GM19240 (cell line): Measurements from ENCODE around the gene ARHGAP24.

ENCODE experiments used
- DNase-seq: peaks from one replicate; pipeline ENCODE4 v3.0.0; 2011; ENCODE audit warnings: low spot score; ENCODE audit not compliant: insufficient read length

Gene ARHGAP24

GRCh38 chr4:85774489-85774888 is 299.5 kb downstream of the ARHGAP24 start:
- no peak for DNase-seq

- no peak for DNase-seq
Observed at GRCh38 chr4:85776096-85776495, 301.1 kb downstream of the ARHGAP24 start.

- no peak for DNase-seq
Observed at GRCh38 chr4:85776579-85776978, 301.6 kb downstream of the ARHGAP24 start.

GRCh38 chr4:85777908-85778631 is 303.1 kb downstream of the ARHGAP24 start:
- peak; percentile 3 for DNase-seq

- no peak for DNase-seq
Observed at GRCh38 chr4:85778632-85779131, 303.7 kb downstream of the ARHGAP24 start.

- DNase-seq, result no peak
Observed at GRCh38 chr4:85779165-85779564, 304.2 kb downstream of the ARHGAP24 start.

- DNase-seq, result no peak
Observed at GRCh38 chr4:85780664-85781063, 305.7 kb downstream of the ARHGAP24 start.

GRCh38 chr4:85783483-85783882 is 308.5 kb downstream of the ARHGAP24 start:
- DNase-seq, result no peak

- no peak for DNase-seq
Observed at GRCh38 chr4:85783900-85784299, 308.9 kb downstream of the ARHGAP24 start.

GRCh38 chr4:85784348-85784747 is 309.4 kb downstream of the ARHGAP24 start:
- no peak for DNase-seq

GRCh38 chr4:85784947-85785346 is 310.0 kb downstream of the ARHGAP24 start:
- no peak for DNase-seq

- DNase-seq, result no peak
Observed at GRCh38 chr4:85787133-85787532, 312.2 kb downstream of the ARHGAP24 start.

GRCh38 chr4:85788604-85789003 is 313.7 kb downstream of the ARHGAP24 start:
- no peak for DNase-seq

GRCh38 chr4:85789241-85789640 is 314.3 kb downstream of the ARHGAP24 start:
- no peak for DNase-seq

- no peak for DNase-seq
Observed at GRCh38 chr4:85790582-85790981, 315.6 kb downstream of the ARHGAP24 start.

- no peak for DNase-seq
Observed at GRCh38 chr4:85792376-85793232, 317.7 kb downstream of the ARHGAP24 start.

GRCh38 chr4:85793233-85793585 is 318.3 kb downstream of the ARHGAP24 start:
- DNase-seq, result no peak

- DNase-seq, result no peak
Observed at GRCh38 chr4:85798012-85798770, 323.2 kb downstream of the ARHGAP24 start.

GRCh38 chr4:85803856-85804255 is 328.9 kb downstream of the ARHGAP24 start:
- no peak for DNase-seq

- no peak for DNase-seq
Observed at GRCh38 chr4:85805891-85806290, 330.9 kb downstream of the ARHGAP24 start.

GRCh38 chr4:85806334-85806733 is 331.4 kb downstream of the ARHGAP24 start:
- no peak for DNase-seq
